Stimulated activated CD4-positive, alpha-beta T cell treated with anti-CD3 and anti-CD28 coated beads, Interleukin-1b, Interleukin-23, amount 100 ng/mL, for 48 hours (primary cell): Measurements from ENCODE around the gene MAPK8.

Experiments
- DNase-seq: peaks from one replicate; pipeline ENCODE4 v3.0.0-alpha.2; 2020

Gene MAPK8

GRCh38 chr10:48423884-48424283 is 117.4 kb downstream of the MAPK8 start:
- no peak for DNase-seq

- no peak for DNase-seq
Measured at GRCh38 chr10:48428896-48429295, 122.4 kb downstream of the MAPK8 start.

- no peak for DNase-seq
Measured at GRCh38 chr10:48429309-48429708, 122.8 kb downstream of the MAPK8 start.

- no peak for DNase-seq
Measured at GRCh38 chr10:48430402-48430993, 124.0 kb downstream of the MAPK8 start.

- no peak for DNase-seq
Measured at GRCh38 chr10:48431871-48432270, 125.4 kb downstream of the MAPK8 start.

- no peak for DNase-seq
Measured at GRCh38 chr10:48437546-48437945, 131.1 kb downstream of the MAPK8 start.

- DNase-seq, result no peak
Measured at GRCh38 chr10:48439031-48439430, 132.6 kb downstream of the MAPK8 start.

GRCh38 chr10:48439581-48440041 is 133.1 kb downstream of the MAPK8 start:
- no peak for DNase-seq

GRCh38 chr10:48440771-48441170 is 134.3 kb downstream of the MAPK8 start:
- DNase-seq, result no peak

GRCh38 chr10:48442090-48442808 is 135.8 kb downstream of the MAPK8 start:
- no peak for DNase-seq

- DNase-seq, result no peak
Measured at GRCh38 chr10:48442809-48443177, 136.3 kb downstream of the MAPK8 start.

GRCh38 chr10:48444266-48444665 is 137.8 kb downstream of the MAPK8 start:
- no peak for DNase-seq

- no peak for DNase-seq
Measured at GRCh38 chr10:48444861-48445841, 138.7 kb downstream of the MAPK8 start.

GRCh38 chr10:48445932-48446331 is 139.5 kb downstream of the MAPK8 start:
- no peak for DNase-seq

GRCh38 chr10:48446785-48447184 is 140.3 kb downstream of the MAPK8 start:
- DNase-seq, result no peak

GRCh38 chr10:48447356-48448215 is 141.1 kb downstream of the MAPK8 start:
- DNase-seq, result no peak

- no peak for DNase-seq
Measured at GRCh38 chr10:48448796-48449195, 142.3 kb downstream of the MAPK8 start.

- no peak for DNase-seq
Measured at GRCh38 chr10:48449501-48450232, 143.2 kb downstream of the MAPK8 start.

GRCh38 chr10:48450233-48450740 is 143.8 kb downstream of the MAPK8 start:
- no peak for DNase-seq

GRCh38 chr10:48450741-48451466 is 144.4 kb downstream of the MAPK8 start:
- DNase-seq, result no peak
